ENCODE results near the gene NCCRP1. TPM values are rescaled to one million over a fixed set of nuclear protein-coding genes. Genes with fewer than 3 reads are reported as not detected.
A peak's percentile ranks its signal among the peaks of the same experiment; 100 is the strongest.

The NCCRP1 gene
- total RNA-seq, 1 donor from 2014 or later, result not detected

DNA sequence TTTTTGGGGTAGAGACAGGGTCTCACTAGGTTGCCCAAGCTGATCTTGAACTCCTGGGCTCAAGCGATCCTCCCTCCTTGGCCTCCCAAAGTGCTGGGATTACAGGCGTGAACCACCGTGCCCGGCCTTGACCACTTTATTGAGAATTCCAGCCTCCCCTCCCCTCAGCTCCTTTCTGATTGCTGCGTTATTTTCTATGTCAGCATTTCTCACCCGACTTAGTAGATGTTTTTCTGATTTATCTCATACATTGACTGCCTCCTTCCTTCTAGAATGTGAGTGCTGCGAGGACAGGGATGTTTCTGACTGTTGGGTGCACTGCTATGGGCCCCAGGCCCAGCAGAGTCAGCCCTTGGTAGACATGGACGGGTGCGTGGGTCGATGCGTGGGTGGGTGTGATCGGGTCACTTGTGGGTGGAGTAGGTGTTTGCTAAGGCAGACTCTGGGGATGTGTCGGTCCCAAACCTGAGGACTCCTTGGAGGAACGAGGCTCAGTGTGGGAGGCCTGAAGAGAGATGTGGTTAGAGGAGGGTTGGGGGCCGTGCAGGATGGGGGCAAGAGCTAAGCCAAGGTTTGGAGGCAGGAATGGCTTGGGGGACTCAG, 34.2 kb upstream of the NCCRP1 start:
- ATAC-seq (no peak), DNase-seq (no peak)
- intact Hi-C loops (cut with micrococcal nuclease), result no loop called here

DNA sequence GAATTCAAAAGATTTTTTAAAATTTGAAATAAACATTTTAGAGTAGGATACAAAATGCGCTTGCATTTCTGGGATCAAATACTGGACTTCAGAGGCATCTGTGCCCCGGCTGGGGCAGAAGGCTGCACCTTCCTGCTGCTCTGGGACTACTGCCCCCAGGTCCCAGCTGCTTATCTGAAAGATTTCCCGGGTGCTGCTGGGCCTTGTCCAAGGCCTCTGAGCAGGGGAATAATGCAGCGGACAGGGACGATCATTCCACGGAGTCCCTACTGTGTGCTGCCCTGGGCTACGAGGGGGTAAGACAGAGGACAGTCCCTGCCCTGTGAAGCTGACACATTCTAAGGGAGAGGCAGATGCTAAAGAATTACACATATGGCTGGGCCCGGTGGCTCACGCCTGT, 33.1 kb upstream of the NCCRP1 start:
- ATAC-seq (no peak), DNase-seq (peak; percentile 10)
- intact Hi-C loops (cut with micrococcal nuclease), result no loop called here

DNA sequence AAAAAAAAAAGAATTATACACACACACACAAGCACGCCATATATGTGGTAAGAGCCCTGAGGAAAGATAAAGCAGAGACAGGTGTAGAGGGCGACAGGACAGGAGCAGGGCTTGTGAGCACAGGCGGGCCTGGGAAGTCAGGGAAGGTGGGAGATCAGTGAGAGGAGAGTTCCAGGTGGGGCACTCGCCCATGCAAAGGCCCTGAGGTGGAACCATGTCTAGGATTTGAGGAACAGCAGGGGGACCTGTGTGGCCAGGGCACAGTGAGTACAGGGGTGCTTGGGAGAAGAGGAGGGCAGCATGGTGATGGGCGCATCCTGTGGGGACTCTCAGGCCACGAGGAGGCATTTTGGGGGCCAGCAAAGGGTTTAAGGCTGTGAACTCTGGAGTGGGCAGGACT, 32.5 kb upstream of the NCCRP1 start:
- no peak for ATAC-seq
- DNase-seq, result no peak
- intact Hi-C loops (cut with micrococcal nuclease), result no loop called here

DNA sequence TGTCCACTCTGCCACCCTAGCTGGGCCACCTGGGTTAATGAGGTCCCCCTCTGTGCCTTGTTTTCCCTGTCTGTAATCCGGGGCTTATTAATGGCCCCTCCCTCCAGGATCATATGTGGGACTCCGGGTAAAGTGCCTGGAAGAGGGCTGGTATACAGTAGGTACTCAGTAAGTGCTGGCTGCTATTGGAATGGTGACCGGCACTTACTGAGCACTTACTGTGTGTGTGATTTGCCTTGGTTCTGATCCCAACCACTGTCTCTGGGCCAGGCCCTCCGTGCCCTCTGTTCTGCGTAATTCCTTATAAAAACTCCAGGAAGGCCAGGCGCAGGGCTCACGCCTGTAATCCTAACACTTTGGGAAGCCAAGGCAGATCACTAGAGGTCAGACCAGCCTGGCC, 30.9 kb upstream of the NCCRP1 start:
- intact Hi-C loops (cut with micrococcal nuclease), result no loop called here
- no peak for DNase-seq
- no peak for ATAC-seq

DNA sequence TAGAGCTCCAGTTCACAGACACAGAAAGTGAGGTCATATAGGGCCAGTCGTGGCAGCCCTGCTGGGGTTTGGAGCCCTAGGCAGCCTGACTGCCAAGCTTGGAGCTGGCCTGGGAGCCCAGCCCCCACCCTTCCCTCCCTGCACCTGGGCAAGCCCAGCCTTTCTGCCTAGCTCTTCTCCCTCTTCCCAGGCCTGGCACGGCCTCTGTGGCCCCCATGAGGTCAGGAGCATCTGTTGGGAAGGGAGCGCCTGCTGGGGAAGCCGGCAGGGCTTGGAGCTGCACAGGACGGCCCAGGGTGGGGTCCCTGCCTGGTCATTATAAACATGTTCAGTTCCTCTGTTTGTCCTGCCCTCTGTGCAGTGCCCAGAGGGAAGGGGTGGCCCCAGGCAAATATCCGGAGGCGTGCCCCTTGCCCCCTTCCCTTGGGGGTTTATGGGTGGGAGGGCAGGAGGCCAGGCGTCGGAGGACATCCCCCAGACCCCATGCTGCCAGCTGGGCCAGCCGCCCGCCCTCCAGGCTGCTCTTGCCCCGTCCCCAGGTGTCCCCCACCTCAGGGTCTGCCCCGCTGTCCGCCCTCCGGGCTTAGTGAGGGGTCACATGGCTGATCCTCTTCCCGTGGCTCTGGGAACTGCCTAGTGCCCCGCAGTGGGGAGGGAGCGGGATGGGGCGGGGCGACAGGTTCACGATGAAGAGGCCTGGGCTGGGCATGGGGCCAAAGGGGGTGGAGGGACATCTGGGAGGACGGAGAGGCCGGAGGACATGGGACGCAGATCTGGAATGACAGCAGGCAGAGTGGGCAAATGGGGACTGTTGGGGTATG, 30.0 kb upstream of the NCCRP1 start:
- ATAC-seq, result peak; percentile 79
- DNase-seq, result peak; percentile 83
- intact Hi-C loops (cut with micrococcal nuclease), result no loop called here

DNA sequence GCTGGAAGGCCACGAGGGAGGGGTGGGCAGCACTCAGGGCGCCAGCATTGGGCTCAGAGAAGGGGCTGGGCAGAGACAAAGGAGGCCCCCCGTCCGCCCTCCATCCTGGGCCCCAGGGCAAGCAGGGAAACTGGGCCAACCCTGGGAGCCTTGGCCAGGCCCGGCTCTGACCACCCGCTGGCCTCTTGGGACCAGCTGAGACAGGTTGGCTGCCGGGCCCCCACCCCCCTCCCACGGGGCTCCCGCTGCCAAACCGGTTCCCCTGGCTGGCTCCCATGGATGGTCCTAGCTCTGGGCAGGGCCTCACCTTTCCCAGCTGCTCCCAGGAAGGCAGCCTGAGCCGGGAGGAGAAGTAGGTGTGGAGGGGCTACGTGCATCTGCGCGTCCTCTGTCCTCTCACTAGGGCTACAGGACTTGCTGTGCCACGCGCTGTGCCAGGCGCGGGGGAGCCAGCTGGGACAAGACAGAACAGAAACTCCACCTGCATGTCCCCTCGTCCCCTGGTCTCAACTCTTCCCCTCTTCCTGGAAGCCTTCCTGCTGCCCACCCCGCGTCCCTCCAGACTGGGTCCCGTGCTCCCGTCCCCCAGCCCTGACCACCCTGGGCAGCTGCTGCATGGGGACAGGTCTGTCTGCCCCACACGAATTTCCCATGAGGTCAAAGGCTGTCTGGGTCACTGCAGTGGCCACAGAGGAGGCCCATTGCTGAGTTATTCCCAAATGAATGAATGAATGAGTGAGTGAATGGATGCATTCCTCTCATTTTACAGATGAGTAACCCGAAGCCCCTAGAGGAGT, 29.1 kb upstream of the NCCRP1 start:
- intact Hi-C loops (cut with micrococcal nuclease), result no loop called here
- DNase-seq, result no peak
- no peak for ATAC-seq

DNA sequence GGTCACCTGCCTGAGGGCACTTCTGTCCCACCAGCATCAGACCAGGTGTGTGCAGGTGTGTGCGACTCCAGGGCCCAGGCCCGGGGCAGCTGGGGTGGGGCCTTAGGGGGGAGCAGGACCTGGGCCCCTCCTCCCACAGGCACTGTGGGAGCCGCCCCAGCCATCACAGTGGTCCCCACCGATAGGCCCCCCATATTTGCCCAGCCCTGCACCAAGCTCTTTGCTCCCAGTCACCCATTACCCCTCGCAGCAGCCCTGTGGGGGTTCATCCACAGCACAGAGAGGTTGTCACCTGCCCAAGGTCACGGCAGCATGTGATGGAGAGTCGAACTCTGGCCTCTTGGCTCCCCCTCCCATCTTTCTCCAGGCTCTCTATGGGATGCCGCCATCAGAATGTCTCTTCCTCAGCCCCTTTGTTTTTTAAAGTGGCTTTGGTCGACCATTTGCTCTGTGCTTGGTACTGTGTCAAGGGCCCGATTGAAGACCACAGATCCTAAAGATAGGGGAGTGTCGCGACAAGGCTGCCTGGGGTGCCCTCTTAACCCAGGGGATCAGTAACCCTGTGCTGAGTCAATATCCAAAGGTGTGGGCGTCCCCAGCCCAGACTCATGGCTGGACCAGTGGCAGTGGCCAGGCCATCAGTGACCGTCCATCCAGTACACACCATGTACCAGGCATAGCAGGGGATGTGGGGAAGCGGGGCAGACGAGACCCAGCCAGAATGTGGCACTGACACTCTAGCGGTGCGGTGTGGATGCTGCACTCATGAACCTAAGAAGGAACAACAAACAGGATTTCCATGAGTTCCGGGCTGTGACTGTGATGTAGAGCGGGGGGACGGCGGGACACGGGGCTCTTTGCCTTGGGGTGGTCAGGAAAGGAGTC, 28.3 kb upstream of the NCCRP1 start:
- no peak for DNase-seq
- intact Hi-C loops (cut with micrococcal nuclease), result no loop called here
- ATAC-seq, result no peak

DNA sequence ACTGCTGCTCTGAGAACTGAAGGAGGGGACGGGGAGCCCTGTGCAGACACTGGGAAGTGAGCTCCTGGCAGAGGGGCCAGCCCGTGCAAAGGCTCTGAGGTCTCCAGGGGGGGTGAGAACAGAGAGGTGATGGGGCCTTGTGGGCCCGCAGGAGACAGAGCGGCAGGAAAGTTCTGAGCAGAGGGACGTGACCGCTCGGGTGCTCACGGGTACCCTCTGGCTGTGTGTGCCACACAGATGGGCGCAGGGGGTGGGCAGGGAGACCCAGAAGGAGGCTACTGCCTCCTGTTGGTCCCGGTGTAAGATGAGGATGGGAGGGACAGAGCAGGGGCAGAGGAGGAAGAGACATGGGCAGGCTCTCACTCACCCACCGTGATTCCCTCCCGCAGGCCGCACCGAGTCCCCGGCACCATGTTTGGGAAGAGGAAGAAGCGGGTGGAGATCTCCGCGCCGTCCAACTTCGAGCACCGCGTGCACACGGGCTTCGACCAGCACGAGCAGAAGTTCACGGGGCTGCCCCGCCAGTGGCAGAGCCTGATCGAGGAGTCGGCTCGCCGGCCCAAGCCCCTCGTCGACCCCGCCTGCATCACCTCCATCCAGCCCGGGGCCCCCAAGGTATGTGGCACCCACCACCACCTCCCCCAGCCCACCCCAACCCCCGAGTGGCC, 27.5 kb upstream of the NCCRP1 start:
- intact Hi-C loops (cut with micrococcal nuclease), result no loop called here
- ATAC-seq, result no peak
- no peak for DNase-seq

DNA sequence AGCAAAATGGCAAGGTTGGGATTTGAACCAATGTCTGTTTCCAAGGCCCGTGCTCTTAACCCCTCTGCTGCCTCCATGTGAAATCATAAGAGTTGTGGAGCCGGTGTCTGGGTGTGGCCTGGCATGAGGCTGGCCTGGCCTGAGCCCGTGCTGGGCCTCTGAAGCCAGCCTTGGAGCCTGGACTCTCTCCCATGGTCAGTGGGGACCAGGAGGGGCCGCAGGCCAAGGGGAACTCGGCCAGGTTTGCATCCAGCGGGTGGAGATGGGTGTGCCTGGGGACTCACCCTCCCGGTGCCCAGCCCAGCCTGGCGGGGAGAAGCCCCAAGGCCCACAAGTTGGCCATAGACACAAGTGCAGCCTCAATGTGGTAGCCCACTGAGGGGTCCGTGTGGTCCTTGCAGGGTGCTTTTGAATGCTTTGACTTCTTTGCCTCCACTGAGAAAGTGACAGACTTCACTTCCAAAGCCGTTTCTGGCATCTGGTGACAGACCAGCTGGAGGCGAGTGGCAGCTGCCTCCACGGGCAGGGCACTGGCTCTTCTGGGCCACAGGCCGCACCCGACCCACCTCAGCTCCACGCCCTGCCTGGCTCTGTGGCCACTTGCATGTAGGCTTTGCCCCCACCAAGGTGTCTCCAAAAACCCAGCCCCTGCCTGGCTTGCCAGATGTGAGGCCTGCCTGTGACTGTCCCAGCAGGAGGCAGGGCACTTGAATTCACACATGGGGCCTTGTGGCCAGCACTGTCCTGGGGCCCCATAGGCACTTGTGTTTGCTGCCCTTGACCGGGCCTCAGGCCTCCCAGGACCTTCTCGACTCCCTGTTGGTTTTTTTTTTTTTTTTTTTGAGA, 26.2 kb upstream of the NCCRP1 start:
- ATAC-seq, result peak; percentile 16
- intact Hi-C loops (cut with micrococcal nuclease), result no loop called here
- DNase-seq, result no peak

DNA sequence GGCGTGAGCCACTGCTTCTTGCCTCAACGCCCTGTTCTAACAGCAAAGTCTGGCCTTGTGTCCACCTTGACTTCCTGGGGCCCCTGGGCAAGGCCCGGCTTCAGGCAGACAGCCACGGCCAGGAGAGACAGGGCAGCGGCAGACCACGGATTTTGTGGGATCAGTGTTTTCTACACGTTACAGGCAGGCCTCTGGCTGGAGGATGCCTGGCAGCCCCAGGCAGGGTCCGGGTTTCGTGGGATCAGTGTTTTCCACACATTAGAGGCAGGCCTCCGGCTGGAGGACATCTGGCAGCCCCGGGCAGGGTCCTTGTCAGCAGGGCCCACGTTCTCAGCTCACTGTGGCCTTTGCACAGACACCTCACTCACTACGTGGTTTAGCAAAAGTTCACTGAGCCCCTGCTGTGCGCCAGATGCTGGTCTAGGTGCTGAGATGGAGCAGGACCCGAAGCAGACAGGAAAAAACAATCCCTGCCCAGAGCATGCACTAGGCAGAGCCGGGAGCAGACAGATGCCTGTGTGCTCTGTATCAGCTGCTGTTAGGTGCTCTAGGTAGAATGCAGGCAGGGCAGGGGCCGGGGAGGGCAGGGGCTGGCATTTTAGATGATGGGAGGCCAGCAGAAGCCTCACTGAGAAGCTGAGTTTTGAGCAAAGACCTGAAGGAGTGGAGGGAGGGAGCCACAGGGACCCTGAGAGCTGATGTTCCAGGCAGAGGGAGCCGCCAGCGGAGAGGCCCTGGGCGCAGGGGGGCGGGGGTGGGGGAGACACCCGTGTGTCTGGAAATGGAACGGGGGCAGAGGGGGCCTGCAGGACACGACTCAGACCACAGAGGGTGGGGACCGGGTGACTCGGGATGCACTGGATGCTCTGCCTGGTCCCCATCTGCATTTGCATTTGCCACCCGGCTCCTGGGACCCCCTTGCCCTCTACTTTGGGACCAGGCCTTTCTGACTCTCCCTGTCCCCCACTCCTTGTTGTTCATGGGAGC, 25.0 kb upstream of the NCCRP1 start:
- intact Hi-C loops (cut with micrococcal nuclease), result no loop called here
- ATAC-seq (no peak), DNase-seq (no peak)

DNA sequence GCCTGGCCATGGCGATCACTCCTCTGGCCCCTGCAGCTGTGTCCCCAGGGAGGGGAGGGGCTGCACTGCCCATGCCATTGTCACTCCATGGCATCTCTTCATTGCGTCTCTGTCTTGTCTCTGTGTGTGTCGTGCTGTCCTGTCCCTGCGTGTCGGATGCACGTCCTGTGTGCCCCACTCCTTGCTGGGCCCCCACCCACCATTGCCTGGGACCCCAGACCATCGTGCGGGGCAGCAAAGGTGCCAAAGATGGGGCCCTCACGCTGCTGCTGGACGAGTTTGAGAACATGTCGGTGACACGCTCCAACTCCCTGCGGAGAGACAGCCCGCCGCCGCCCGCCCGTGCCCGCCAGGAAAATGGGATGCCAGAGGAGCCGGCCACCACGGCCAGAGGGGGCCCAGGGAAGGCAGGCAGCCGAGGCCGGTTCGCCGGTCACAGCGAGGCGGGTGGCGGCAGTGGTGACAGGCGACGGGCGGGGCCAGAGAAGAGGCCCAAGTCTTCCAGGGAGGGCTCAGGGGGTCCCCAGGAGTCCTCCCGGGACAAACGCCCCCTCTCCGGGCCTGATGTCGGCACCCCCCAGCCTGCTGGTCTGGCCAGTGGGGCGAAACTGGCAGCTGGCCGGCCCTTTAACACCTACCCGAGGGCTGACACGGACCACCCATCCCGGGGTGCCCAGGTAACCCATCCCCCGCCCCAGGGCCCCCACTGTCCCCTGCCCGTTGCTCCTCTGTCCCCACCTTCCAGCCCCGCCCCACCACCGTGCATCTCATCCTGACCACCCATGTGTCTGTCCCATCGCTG, 23.9 kb upstream of the NCCRP1 start:
- no peak for DNase-seq
- intact Hi-C loops (cut with micrococcal nuclease), result no loop called here
- ATAC-seq, result no peak

DNA sequence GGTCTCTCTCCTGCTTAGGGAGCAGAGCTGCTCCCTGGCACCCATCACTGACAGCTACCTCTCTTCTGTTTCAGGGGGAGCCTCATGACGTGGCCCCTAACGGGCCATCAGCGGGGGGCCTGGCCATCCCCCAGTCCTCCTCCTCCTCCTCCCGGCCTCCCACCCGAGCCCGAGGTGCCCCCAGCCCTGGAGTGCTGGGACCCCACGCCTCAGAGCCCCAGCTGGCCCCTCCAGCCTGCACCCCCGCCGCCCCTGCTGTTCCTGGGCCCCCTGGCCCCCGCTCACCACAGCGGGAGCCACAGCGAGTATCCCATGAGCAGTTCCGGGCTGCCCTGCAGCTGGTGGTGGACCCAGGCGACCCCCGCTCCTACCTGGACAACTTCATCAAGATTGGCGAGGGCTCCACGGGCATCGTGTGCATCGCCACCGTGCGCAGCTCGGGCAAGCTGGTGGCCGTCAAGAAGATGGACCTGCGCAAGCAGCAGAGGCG, 23.2 kb upstream of the NCCRP1 start:
- DNase-seq (no peak), ATAC-seq (no peak)

DNA sequence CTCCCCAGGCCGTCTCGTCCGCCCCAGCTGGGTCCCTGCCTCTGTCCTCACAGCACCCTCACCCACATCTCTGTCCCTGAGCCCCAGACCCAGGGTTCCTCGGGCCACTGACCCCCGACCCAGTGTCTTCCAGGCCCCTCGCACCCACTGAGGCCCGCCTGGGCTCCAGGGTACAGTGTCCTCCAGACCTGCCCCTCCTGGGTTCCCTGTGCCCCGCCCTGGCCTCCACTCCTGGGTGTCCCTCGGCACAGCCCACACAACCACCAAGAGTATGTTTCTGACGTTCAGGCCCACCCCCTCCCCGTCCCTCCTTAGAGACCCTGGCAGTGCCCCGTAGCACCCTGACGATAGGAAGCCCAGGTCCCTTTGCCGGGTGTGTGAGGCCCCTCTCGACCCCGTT, 22.6 kb upstream of the NCCRP1 start:
- ATAC-seq, result no peak
- no peak for DNase-seq
- intact Hi-C loops (cut with micrococcal nuclease), result no loop called here

More for the DNA sequence above, 23.2 kb upstream of the NCCRP1 start:
- intact Hi-C loops (cut with micrococcal nuclease), result no loop called here

DNA sequence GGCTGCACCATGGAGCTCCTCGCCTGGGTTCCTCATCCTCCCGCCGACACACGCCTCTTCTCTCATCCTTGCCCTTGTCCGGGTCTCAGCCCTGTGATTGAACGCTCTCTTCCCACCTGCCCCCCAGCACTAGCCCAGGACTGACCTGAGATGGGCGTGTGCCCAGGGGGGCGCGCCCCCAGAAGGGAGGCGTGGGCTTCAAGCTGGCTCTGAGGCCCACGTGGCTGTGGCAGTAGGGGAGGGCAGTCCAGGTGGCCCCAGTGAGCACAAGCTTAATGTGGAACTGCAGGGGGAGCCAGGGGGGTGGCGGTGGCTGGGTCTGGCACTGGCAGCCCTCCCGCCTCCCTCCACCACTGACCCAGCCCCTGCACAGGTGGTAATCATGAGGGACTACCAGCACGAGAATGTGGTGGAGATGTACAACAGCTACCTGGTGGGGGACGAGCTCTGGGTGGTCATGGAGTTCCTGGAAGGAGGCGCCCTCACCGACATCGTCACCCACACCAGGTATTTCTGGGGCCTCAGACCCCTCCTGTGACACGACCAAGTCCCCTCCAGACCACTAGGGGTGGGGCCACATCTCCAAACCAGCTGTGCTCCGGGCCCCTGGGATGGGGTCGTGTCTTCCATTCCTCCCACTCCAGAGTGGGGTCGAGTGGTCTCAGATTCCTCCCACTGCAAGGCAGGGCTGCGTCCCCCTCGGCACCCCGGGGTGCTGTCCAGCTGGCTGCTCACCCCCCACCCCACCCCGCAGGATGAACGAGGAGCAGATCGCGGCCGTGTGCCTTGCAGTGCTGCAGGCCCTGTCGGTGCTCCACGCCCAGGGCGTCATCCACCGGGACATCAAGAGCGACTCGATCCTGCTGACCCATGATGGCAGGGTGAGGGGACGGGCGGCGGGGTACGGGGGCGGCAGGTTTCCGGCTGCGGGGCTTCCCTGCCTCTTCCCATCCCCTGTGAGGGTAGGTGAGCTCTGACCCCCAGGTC, 21.9 kb upstream of the NCCRP1 start:
- ATAC-seq, result no peak
- no peak for DNase-seq
- intact Hi-C loops (cut with micrococcal nuclease), result no loop called here

DNA sequence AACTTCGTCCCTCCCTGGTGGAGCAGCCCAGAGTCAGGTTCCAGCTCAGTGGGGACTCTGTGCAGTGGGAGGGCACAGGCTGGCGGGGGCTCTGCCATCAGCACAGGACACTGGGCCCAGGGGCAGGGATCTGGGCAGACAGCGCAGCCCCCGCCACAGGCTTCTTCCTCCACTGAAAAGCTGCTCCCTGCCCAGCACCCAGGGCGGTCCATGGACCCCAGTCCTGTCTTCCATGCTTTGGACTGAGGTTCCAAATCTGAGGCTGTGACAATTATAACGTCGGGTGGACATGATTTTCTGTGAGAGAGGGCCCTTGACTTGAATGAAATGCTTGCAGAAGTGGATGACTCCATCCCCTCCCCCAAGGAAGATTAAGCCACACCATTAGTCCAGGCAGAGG, 21.2 kb upstream of the NCCRP1 start:
- intact Hi-C loops (cut with micrococcal nuclease), result no loop called here
- DNase-seq (no peak), ATAC-seq (no peak)

Data from left ventricle myocardium superior (tissue), 1 donor.